Activated CD8-positive, alpha-beta T cell treated with anti-CD3 and anti-CD28 coated beads, Interleukin-2, amount 10 ng/mL, durations not matched to agents 7 days and 5 days (primary cell): ENCODE results near the gene PTPRE. TPM values are rescaled to one million over a fixed set of nuclear protein-coding genes. Genes with fewer than 3 reads are reported as not detected.
"Not testable (repeated sequence)": the region's sequence is repeated elsewhere in the genome, so short reads cannot be mapped to it uniquely, and the experiment has no call there.

Experiments used
- ATAC-seq: fragments of 150-1000 bp; cut with Tn5 transposase; one replicate; pipeline ENCODE4 v1.10.0; 2021; ENCODE audit warnings: moderate library complexity
- CTCF ChIA-PET: fragments of 350-600 bp; sonication (Branson Sonifier 250); formaldehyde crosslinking; loops from one replicate; lab custom pipeline; 2021; ENCODE audit warnings: antibody characterized with exemption; lab: Charles Lee
- POLR2A ChIA-PET: fragments of 350-600 bp; sonication (Branson Sonifier 250); formaldehyde crosslinking; loops from one replicate; lab custom pipeline; 2021; ENCODE audit warnings: antibody characterized with exemption; lab: Charles Lee
- DNase-seq: peaks from one replicate; pipeline ENCODE4 v3.0.0-alpha.2; 2020
- H3K27ac Mint-ChIP-seq: one replicate; pipeline ENCODE4 v1.8.0; 2021; ENCODE audit warnings: mild to moderate bottlenecking, mixed read lengths
- H3K27me3 Mint-ChIP-seq: one replicate; pipeline ENCODE4 v1.8.0; 2021; ENCODE audit warnings: low read depth, mixed read lengths
- H3K36me3 Mint-ChIP-seq: one replicate; pipeline ENCODE4 v1.8.0; 2021; ENCODE audit warnings: low read depth, mixed read lengths
- H3K4me1 Mint-ChIP-seq: one replicate; pipeline ENCODE4 v1.8.0; 2021; ENCODE audit warnings: low read depth, mixed read lengths
- H3K4me3 Mint-ChIP-seq: one replicate; pipeline ENCODE4 v1.8.0; 2021; ENCODE audit warnings: mild to moderate bottlenecking, mixed read lengths
- H3K9me3 Mint-ChIP-seq: one replicate; pipeline ENCODE4 v1.8.0; 2022; ENCODE audit warnings: mixed read lengths; ENCODE audit not compliant: insufficient read depth
- total RNA-seq, 2 experiments: library from RNA; stranded (reverse); gene quantifications; one replicate each; pipeline ENCODE4 v1.2.3, GENCODE V29; 2021

Gene PTPRE
- total RNA-seq, 2 experiments from 2014 or later = 21.4 to 24.5 TPM

DNA sequence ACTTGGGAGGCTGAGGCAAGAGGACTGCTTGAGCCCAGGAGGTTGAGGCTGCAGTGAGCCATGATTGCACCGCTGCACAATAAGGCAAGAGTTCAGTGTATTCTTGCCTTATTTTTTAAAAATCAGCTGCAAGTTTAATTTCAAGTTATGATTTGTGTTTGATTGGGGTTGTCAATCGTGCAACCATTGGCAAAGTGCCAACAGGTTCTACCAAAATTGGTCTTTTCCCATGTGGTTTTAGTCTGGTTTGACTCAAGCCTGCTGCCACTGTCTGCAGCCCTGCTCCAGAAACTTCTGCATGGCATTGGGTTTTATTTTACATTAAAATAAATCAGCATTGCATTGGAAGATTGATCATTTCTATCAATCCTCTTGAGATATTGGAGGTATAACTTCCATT lies 72.7 kb downstream of the PTPRE start:
- Mint-ChIP-seq H3K36me3 (no peaks in the 10 kb centered on the region), H3K4me1 (peaks cover 6% of the 10 kb centered on the region), H3K27me3 (peaks cover 2% of the 10 kb centered on the region), H3K27ac (no peak overlapping the region), H3K4me3 (no peak overlapping the region), H3K9me3 (peaks cover 8% of the 10 kb centered on the region)
- no peak for ATAC-seq
- ChIA-PET POLR2A (no interaction called here), CTCF (no interaction called here)
- DNase-seq = no peak

- H3K27ac Mint-ChIP-seq = no peak overlapping the region
- peaks cover 8% of the 10 kb centered on the region for H3K9me3 Mint-ChIP-seq
- no peaks in the 10 kb centered on the region for H3K27me3 Mint-ChIP-seq
- H3K4me3 Mint-ChIP-seq = no peak overlapping the region
- H3K36me3 Mint-ChIP-seq = no peaks in the 10 kb centered on the region
- peaks cover 6% of the 10 kb centered on the region for H3K4me1 Mint-ChIP-seq
- DNase-seq (no peak), ATAC-seq (no peak)
- ChIA-PET CTCF (no interaction called here), POLR2A (no interaction called here)
Observed at GRCh38 chr10:127980898-127981297, 74.0 kb downstream of the PTPRE start.

DNA sequence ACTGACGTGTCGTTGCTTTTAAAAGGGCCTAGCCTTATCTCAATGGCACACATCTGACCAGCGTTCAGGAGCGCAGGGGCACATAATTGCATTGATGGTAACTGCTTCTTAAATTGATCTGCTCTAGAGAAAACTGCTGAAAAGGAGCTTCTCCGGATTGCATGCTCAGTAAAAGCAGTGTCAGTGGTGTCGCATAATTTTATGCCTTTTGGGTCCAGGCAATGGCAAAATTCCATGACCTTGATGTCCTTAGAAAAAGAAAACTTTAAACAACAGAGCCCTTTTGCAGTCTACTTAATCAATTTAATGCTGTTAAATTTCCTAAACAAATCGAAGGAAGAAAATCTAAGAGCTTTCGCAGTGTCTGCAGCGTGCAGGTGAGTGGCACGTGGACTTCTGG lies 75.7 kb downstream of the PTPRE start:
- ChIA-PET CTCF (interaction anchor here (1.1 to 1.4 kb wide), 2 partner anchors 9 to 29 kb away, joined by 3 to 4 read pairs; no protein-coding TSS in a partner anchor), POLR2A (no interaction called here)
- Mint-ChIP-seq H3K9me3 (peaks cover 8% of the 10 kb centered on the region), H3K27ac (no peak overlapping the region), H3K4me3 (no peak overlapping the region), H3K4me1 (peaks cover 2% of the 10 kb centered on the region), H3K36me3 (no peaks in the 10 kb centered on the region), H3K27me3 (no peaks in the 10 kb centered on the region)
- DNase-seq (no peak), ATAC-seq (no peak)

GRCh38 chr10:127983344-127984100 lies 76.6 kb downstream of the PTPRE start:
- ChIA-PET CTCF (interaction anchor here (1.4 kb wide), 1 partner anchor 8 kb away, joined by 4 read pairs; no protein-coding TSS in a partner anchor), POLR2A (no interaction called here)
- Mint-ChIP-seq H3K36me3 (no peaks in the 10 kb centered on the region), H3K4me3 (no peak overlapping the region), H3K27ac (no peak overlapping the region), H3K27me3 (no peaks in the 10 kb centered on the region), H3K4me1 (no peaks in the 10 kb centered on the region), H3K9me3 (peaks cover 8% of the 10 kb centered on the region)
- ATAC-seq = no peak
- no peak for DNase-seq

GRCh38 chr10:127984945-127985344 lies 78.0 kb downstream of the PTPRE start:
- no peak overlapping the region for H3K27ac Mint-ChIP-seq
- DNase-seq = no peak
- no peak overlapping the region for H3K4me3 Mint-ChIP-seq
- ChIA-PET POLR2A (no interaction called here), CTCF (no interaction called here)
- no peaks in the 10 kb centered on the region for H3K36me3 Mint-ChIP-seq
- peaks cover 6% of the 10 kb centered on the region for H3K27me3 Mint-ChIP-seq
- peaks cover 8% of the 10 kb centered on the region for H3K9me3 Mint-ChIP-seq
- H3K4me1 Mint-ChIP-seq = peaks cover 5% of the 10 kb centered on the region
- no peak for ATAC-seq

DNA sequence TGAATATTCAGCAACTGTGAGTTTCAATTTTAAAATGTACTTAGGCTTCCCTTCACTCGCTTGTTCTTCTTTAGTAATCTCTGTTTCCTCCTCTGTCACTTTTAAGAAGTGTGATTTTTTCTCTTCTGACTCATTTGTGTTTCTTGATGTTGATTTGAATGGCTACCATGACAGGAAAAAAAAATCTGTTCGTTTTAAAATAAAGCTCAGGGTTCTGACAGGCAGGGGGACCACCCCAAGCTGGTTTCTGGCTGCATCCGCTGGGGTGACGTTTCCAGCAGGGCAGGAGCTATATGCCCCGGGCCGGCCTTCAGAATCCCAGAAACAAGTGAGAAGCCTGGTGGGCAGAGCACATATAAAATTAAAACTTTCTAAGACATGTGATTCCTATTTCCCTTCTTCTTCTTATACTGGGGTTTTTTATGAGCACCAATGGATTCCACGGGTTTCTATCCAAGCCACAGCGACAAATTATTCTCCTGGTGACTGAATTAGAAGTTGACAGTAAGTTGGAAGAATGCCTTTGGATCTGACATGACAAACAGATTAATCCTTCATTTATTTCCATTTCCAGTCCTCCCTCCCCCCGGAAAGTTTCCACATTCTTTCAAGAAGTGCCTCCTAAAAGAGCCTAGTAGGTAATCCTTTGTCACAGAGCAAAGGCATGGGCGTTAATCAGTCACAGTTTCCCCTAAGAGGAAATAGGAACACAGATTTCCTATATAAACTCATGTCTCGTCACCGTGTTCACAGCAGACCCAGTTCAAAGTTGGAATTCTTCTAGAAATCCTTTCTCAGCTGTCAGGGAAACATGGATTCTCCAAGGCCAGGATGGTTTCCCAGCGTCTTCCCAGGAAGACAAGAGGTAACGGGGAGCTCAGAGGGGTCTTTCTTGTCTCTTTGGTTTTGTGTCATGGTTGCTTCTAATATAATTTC lies 79.9 kb downstream of the PTPRE start:
- H3K27me3 Mint-ChIP-seq = peaks cover 6% of the 10 kb centered on the region
- no peak overlapping the region for H3K27ac Mint-ChIP-seq
- peaks cover 16% of the 10 kb centered on the region for H3K4me1 Mint-ChIP-seq
- ChIA-PET POLR2A (no interaction called here), CTCF (interaction anchor here (0.9 kb wide), 1 partner anchor 10 kb away, joined by 3 read pairs; no protein-coding TSS in a partner anchor)
- H3K36me3 Mint-ChIP-seq = no peaks in the 10 kb centered on the region
- ATAC-seq (no peak), DNase-seq (no peak)
- no peak overlapping the region for H3K4me3 Mint-ChIP-seq
- H3K9me3 Mint-ChIP-seq = no peaks in the 10 kb centered on the region

GRCh38 chr10:127987467-127988380 lies 80.8 kb downstream of the PTPRE start:
- ChIA-PET CTCF (interaction anchor here (0.9 kb wide), 1 partner anchor 9 kb away, joined by 3 read pairs; no protein-coding TSS in a partner anchor), POLR2A (no interaction called here)
- Mint-ChIP-seq H3K27ac (no peak overlapping the region), H3K9me3 (no peaks in the 10 kb centered on the region), H3K4me3 (no peak overlapping the region), H3K27me3 (peaks cover 6% of the 10 kb centered on the region), H3K4me1 (peaks cover 23% of the 10 kb centered on the region), H3K36me3 (no peaks in the 10 kb centered on the region)
- DNase-seq (no peak), ATAC-seq (no peak)

DNA sequence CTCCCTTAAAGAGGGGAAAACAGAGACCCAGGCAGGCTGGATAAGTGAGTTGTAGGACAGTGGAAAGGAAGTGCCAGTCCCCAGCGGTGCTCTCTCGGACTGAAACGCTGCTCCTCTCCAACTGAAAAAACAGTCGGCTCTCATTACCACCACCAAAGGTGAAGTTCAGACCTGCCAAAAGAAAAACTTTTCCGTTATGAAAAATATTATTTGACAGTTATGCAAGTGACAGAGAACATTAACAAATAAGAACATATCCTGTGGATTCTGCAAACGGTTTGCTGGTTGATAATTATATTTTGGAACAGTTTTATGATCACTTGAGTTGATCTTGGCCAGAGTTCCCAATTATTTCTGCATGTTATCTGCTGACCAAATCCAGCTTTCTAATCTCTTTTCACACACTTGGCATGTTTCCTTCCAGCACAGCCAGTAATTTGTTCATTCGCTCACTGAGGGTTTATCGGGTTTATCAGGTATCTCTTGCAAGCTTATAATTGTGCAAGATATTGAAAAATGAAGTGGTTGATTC lies 82.6 kb downstream of the PTPRE start:
- DNase-seq = no peak
- Mint-ChIP-seq H3K9me3 (no peaks in the 10 kb centered on the region), H3K36me3 (no peaks in the 10 kb centered on the region), H3K27me3 (peaks cover 6% of the 10 kb centered on the region), H3K4me1 (peaks cover 23% of the 10 kb centered on the region), H3K4me3 (no peak overlapping the region), H3K27ac (no peak overlapping the region)
- ATAC-seq = no peak
- CTCF ChIA-PET = interaction anchor here (1.7 kb wide), 1 partner anchor 21 kb away, joined by 8 read pairs; no protein-coding TSS in a partner anchor
- POLR2A ChIA-PET = no interaction called here

DNA sequence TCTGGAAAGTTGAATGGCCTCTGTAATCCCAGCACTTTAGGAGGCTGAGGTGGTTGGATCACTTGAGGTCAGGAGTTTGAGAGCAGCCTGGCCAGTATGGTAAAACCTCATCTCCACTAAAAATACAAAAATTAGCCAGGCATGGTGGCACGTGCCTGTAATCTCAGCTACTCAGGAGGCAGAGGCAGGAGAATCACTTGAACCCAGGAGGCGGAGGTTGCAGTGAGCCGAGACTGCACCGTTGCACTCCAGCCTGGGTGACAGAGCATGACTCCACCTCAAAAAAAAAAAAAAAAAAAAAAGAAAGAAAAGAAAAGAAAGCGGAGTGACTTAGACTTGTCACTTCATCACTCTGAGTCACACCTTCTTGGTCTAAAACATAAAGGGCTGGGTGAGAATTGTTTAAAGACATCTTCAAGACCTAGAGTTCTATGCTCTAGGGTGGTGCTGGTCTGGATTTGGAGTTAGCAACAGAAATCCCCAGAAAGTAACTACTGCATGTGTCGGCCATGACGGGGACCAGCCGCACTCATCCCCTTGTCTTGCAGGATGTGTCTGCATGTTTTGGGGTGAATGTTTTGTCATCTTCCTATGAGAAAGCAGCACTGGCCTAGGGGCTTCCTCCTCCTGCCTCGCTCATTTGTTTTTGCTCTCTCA lies 83.4 kb downstream of the PTPRE start:
- H3K9me3 Mint-ChIP-seq, DNase-seq, H3K27ac Mint-ChIP-seq, H3K4me3 Mint-ChIP-seq, POLR2A ChIA-PET, H3K36me3 Mint-ChIP-seq, H3K27me3 Mint-ChIP-seq: not testable (repeated sequence)
- H3K4me1 Mint-ChIP-seq = peaks cover 23% of the 10 kb centered on the region
- CTCF ChIA-PET = interaction anchor here (1.6 to 1.7 kb wide), 2 partner anchors 20 to 84 kb away, joined by 6 to 8 read pairs; partner anchors contain the start of gene PTPRE
- peak; percentile 33 for ATAC-seq

- Mint-ChIP-seq H3K9me3 (no peaks in the 10 kb centered on the region), H3K4me1 (peaks cover 23% of the 10 kb centered on the region), H3K27me3 (peaks cover 11% of the 10 kb centered on the region), H3K4me3 (peak overlapping the region; percentile 20), H3K36me3 (no peaks in the 10 kb centered on the region), H3K27ac (no peak overlapping the region)
- peak; percentile 47 for ATAC-seq
- DNase-seq = peak; percentile 35
- POLR2A ChIA-PET = no interaction called here
- CTCF ChIA-PET = interaction anchor here (1.2 to 1.6 kb wide), 4 partner anchors 8 to 84 kb away, joined by 3 to 9 read pairs (median 5); partner anchors contain the start of gene PTPRE
Observed at GRCh38 chr10:127990846-127991542, 84.1 kb downstream of the PTPRE start.
